Measurements from ENCODE around the gene STAB2. TPM values are rescaled to one million over a fixed set of nuclear protein-coding genes. Genes with fewer than 3 reads are reported as not detected.

STAB2 gene
- total RNA-seq, 3 donors from 2014 or later = 0.85 to 1.5 (median 0.98) TPM

GRCh38 chr12:103791350-103791920, 204.4 kb downstream of the STAB2 start:
- H3K36me3 ChIP-seq (ENCODE audit: low read depth) = no peaks in the 10 kb centered on the region
- ATAC-seq (no peak), DNase-seq (no peak)
- no peak for TF ChIP-seq CTCF (IDR thresholded peaks at IDR 0.05)
- no peaks in the 10 kb centered on the region for H3K9me3 ChIP-seq
- no peaks in the 10 kb centered on the region for H3K4me1 ChIP-seq (ENCODE audit: low read depth)
- no peak overlapping the region for H3K4me3 ChIP-seq
- intact Hi-C loops (cut with DNase I, micrococcal nuclease) = loop anchor here in 1 of 2 donors (10.0 kb wide), 1 partner anchor 73 kb away; no protein-coding TSS in a partner anchor

GRCh38 chr12:103793046-103793445, 206.0 kb downstream of the STAB2 start:
- no peak for DNase-seq
- ATAC-seq = no peak
- Histone ChIP-seq H3K4me3 (no peak overlapping the region), H3K9me3 (no peaks in the 10 kb centered on the region), H3K36me3 (ENCODE audit: low read depth) (no peaks in the 10 kb centered on the region), H3K4me1 (ENCODE audit: low read depth) (no peaks in the 10 kb centered on the region)
- intact Hi-C loops (cut with DNase I, micrococcal nuclease) = loop anchor here in 1 of 2 donors (10.0 kb wide), 1 partner anchor 72 kb away; no protein-coding TSS in a partner anchor
- no peak for TF ChIP-seq CTCF (IDR thresholded peaks at IDR 0.05)

GRCh38 chr12:103793512-103794045, 206.5 kb downstream of the STAB2 start:
- intact Hi-C loops (cut with DNase I, micrococcal nuclease) = loop anchor here in 1 of 2 donors (10.0 kb wide), 1 partner anchor 71 kb away; no protein-coding TSS in a partner anchor
- no peaks in the 10 kb centered on the region for H3K4me1 ChIP-seq (ENCODE audit: low read depth)
- no peak for TF ChIP-seq CTCF (IDR thresholded peaks at IDR 0.05)
- ATAC-seq (no peak), DNase-seq (no peak)
- H3K4me3 ChIP-seq = no peak overlapping the region
- H3K36me3 ChIP-seq (ENCODE audit: low read depth) = no peaks in the 10 kb centered on the region
- no peaks in the 10 kb centered on the region for H3K9me3 ChIP-seq

GRCh38 chr12:103794309-103795213, 207.5 kb downstream of the STAB2 start:
- ATAC-seq = no peak
- no peak for TF ChIP-seq CTCF (IDR thresholded peaks at IDR 0.05)
- Histone ChIP-seq H3K36me3 (ENCODE audit: low read depth) (no peaks in the 10 kb centered on the region), H3K9me3 (no peaks in the 10 kb centered on the region), H3K4me1 (ENCODE audit: low read depth) (peaks cover 4% of the 10 kb centered on the region), H3K4me3 (no peak overlapping the region)
- intact Hi-C loops (cut with DNase I, micrococcal nuclease) = loop anchor here in 1 of 2 donors (10.0 kb wide), 1 partner anchor 70 kb away; no protein-coding TSS in a partner anchor
- no peak for DNase-seq

GRCh38 chr12:103798586-103798985, 211.5 kb downstream of the STAB2 start:
- peaks cover 18% of the 10 kb centered on the region for H3K4me1 ChIP-seq (ENCODE audit: low read depth)
- ATAC-seq = no peak

More at GRCh38 chr12:103798586-103798985, 211.5 kb downstream of the STAB2 start:
- Histone ChIP-seq H3K36me3 (ENCODE audit: low read depth) (no peaks in the 10 kb centered on the region), H3K4me3 (no peak overlapping the region), H3K9me3 (no peaks in the 10 kb centered on the region)
- intact Hi-C loops (cut with DNase I, micrococcal nuclease) = loop anchor here in 1 of 2 donors (10.0 kb wide), 1 partner anchor 66 kb away; no protein-coding TSS in a partner anchor
- DNase-seq = no peak
- no peak for TF ChIP-seq CTCF (IDR thresholded peaks at IDR 0.05)

Measured in mucosa of descending colon (tissue), 3 donors.